HG03159 (cell line): ENCODE measurements around the gene PROM1.

Source experiments
- ATAC-seq: cut with Tn5 transposase; IDR thresholded peaks from one replicate; pipeline ENCODE4 v1.9.1; 2021; ENCODE audit warnings: mild to moderate bottlenecking, moderate library complexity; ENCODE audit not compliant: unreplicated experiment

PROM1 gene, protein sequence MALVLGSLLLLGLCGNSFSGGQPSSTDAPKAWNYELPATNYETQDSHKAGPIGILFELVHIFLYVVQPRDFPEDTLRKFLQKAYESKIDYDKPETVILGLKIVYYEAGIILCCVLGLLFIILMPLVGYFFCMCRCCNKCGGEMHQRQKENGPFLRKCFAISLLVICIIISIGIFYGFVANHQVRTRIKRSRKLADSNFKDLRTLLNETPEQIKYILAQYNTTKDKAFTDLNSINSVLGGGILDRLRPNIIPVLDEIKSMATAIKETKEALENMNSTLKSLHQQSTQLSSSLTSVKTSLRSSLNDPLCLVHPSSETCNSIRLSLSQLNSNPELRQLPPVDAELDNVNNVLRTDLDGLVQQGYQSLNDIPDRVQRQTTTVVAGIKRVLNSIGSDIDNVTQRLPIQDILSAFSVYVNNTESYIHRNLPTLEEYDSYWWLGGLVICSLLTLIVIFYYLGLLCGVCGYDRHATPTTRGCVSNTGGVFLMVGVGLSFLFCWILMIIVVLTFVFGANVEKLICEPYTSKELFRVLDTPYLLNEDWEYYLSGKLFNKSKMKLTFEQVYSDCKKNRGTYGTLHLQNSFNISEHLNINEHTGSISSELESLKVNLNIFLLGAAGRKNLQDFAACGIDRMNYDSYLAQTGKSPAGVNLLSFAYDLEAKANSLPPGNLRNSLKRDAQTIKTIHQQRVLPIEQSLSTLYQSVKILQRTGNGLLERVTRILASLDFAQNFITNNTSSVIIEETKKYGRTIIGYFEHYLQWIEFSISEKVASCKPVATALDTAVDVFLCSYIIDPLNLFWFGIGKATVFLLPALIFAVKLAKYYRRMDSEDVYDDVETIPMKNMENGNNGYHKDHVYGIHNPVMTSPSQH

GRCh38 chr4:16083241-16084191, at the start of gene PROM1:
Gene PROM1, minus strand, starts transcription at chr4:16084023. Its CDS starts 8,117 bp downstream, at chr4:16075906.
- ATAC-seq, result no peak

DNA sequence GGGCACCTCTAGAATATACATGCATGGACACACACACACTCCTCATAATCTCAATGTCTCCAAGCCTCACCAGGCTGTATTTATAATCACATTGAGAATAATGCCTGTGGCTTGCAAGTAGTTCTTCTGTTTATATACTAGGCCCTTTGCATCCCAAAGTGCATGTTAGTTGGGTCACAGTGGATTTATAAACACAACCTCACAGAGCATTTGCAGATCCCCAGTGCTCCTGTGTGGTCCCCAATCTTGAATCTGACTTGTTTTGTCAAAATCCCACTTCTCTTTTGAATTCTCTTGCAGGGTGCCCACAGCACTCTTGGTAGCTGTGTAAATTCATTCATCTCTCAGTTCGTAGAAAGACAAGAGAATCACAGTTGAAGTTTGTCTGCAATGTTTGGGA, 49.6 kb upstream of the PROM1 start:
- ATAC-seq, result no peak

GRCh38 chr4:16131293-16131692, 47.5 kb upstream of the PROM1 start:
- no peak for ATAC-seq

DNA sequence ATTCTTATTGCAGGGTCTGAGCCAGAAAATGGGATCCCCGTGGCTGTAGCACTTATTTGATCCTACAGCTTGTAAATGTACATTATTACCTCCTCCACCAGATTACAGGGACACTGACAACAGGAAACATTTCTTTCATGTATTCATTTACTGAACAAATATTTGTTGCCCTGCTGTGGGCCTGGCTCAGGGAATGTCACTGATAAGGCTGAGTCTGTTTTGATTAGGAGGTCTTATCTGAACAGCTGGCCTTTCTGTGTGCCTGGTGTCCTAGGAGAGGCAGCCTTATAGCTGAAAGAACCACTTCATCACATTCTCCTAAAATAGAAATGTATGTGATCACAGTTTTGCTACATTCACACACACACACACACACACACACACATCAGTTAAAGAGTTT, 45.5 kb upstream of the PROM1 start:
- no peak for ATAC-seq

DNA sequence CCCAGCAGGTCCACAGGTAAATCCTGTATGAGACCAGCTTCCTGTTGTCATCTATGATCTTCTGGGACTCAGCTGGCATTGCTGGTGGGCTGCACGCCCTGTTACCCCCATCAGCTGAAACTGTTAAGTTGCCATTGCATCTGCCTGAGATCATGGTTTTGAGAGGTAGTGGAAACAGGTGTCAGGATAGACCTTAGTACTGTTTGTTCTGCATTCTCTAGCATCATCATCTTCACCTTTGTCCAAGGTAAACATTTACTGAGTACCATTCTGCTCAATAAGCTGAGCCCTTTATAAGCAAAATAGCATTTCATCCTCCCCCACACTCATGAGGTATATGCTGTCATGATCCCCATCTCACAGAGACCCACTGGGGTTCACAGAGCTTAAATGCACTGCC, 42.9 kb upstream of the PROM1 start:
- ATAC-seq, result no peak

GRCh38 chr4:16125571-16126445, 42.0 kb upstream of the PROM1 start:
- ATAC-seq, result no peak

DNA sequence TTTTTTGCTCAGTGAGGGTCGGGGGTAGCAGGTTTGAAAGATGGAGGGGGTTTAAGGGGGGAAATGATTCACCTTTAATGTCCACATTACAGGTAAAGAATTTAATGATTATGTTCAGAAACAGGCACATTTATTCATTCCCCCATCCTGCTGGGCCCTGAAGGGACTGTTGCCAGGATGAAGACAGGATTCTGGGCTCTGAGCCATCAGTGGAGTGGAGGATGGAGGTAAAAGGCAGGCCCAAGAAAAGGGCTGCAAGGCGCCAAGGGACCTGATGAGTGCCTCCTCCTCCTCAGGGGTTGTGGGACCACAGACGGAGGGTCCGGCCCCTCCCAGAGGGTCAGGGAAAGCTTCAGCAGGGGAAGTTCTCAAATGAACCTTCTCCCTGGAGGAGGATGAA, 40.4 kb upstream of the PROM1 start:
- ATAC-seq, result no peak

- no peak for ATAC-seq
Observed at GRCh38 chr4:16123356-16124084, 39.7 kb upstream of the PROM1 start.

- ATAC-seq, result no peak
Observed at GRCh38 chr4:16122784-16123183, 39.0 kb upstream of the PROM1 start.

DNA sequence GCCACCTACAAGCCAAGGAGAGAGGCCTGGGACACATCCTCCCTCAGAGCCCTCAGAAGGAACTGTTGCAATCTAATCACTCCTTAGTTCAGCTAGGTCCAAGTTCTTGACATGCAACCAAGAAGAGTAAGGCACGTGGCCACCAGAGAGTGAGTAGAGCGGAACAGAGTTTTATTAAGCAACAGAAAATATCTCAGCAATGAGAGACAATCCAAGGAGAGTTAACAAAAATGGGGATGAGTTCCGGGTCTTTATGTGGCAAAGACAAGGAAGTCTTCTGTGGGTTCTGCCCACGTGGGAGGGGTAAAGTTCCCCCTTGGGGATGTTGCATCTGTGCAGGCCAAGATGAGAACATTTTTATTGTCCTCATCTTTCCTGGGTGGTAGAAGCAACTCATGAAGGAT, 38.5 kb upstream of the PROM1 start:
- ATAC-seq, result no peak

GRCh38 chr4:16120720-16121119, 36.9 kb upstream of the PROM1 start:
- no peak for ATAC-seq

DNA sequence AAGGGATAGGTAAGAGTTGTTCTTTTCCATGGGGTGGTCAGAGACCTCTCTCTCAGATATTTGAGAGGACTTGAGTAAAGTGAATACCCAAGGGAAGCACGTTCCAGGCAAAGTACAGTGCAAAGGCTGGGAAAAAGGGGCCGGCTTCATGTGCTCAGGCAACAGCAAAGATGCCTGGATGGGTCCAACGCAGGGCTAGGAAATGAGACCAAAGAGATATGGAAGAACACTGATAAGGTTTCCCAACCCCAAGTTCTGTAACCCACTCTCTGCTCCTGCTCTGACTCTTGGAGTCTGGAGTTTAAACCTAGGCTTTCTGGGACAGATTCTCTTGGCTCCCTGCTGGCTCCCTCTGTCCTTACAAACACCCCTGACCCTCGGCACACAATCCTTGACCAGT, 36.2 kb upstream of the PROM1 start:
- ATAC-seq, result no peak

GRCh38 chr4:16118090-16118489, 34.3 kb upstream of the PROM1 start:
- ATAC-seq, result no peak

DNA sequence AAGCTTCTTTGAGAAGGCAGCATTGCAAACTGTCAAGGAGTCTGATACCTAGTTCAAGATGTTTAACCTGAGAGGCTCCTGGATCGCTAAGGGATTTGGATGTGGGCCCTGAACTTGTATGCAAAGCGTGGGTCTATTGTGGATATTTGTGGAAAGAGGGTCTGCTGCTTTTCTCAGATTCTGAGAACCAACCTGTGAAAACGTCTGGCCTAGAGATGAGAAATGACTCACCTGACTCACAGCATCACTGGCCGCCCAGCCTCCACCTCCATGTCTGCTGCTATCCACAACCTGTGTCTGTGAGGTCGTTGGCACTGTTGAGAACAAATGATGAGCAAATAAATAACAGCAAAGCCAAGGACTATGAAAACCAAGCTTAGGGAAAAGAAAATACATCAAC, 33.3 kb upstream of the PROM1 start:
- ATAC-seq, result no peak

- no peak for ATAC-seq
Observed at GRCh38 chr4:16116493-16116990, 32.7 kb upstream of the PROM1 start.

- ATAC-seq, result no peak
Observed at GRCh38 chr4:16116019-16116418, 32.2 kb upstream of the PROM1 start.

- no peak for ATAC-seq
Observed at GRCh38 chr4:16114546-16114945, 30.7 kb upstream of the PROM1 start.

GRCh38 chr4:16113741-16114140, 29.9 kb upstream of the PROM1 start:
- ATAC-seq, result no peak

DNA sequence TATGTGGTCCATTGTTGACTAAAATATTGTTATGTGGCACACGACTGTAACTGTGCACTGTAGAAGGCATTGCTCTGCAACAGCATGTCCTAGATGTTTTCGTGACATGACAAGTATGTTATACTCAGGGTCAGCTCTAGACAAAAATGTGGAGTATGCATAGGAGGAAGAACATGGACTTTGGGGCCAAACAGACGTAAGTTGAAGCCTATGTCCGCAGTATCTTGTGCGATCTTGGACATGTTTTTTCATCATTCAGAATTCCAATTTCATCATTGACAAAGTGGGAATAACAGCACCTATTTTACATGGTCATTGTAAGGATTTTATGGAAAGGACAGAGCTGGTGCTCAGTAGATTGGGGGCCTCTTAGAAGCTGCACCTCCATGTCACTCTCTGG, 27.7 kb upstream of the PROM1 start:
- no peak for ATAC-seq
